Epithelial cell of esophagus (primary cell): ENCODE measurements around the gene NHP2.

ENCODE experiments used
- DNase-seq: peaks from one replicate; pipeline ENCODE4 v3.0.0; 2010; ENCODE audit warnings: low read depth
- H3K4me3 ChIP-seq: 2 replicates; pipeline ENCODE4 v1.5.1; 2011; ENCODE audit warnings: mild to moderate bottlenecking, low read length, control low read depth
- CTCF ChIP-seq: IDR thresholded peaks from 2 replicates; pipeline ENCODE4 v1.5.1; 2011; ENCODE audit warnings: low read depth, mild to moderate bottlenecking, low read length, control low read depth, inconsistent platforms; ENCODE audit not compliant: insufficient read depth; ENCODE audit errors: missing control alignments

NHP2 gene

GRCh38 chr5:178117923-178118701, 35.6 kb downstream of the NHP2 start:
- no peak for TF ChIP-seq CTCF
- H3K4me3 ChIP-seq: no peak overlapping the region
- DNase-seq: no peak

- DNase-seq: no peak
- no peak overlapping the region for H3K4me3 ChIP-seq
- no peak for TF ChIP-seq CTCF
These were observed 37.4 kb downstream of the NHP2 start for GRCh38 chr5:178116143-178116885.

- DNase-seq: no peak
- H3K4me3 ChIP-seq: no peak overlapping the region
- TF ChIP-seq CTCF: no peak
These were observed 37.9 kb downstream of the NHP2 start for GRCh38 chr5:178115814-178116142.

GRCh38 chr5:178115136-178115813, 38.4 kb downstream of the NHP2 start:
- no peak for DNase-seq
- H3K4me3 ChIP-seq: no peak overlapping the region

GRCh38 chr5:178114325-178115135, 39.2 kb downstream of the NHP2 start:
- DNase-seq: no peak
- H3K4me3 ChIP-seq: peak overlapping the region; percentile 37
- no peak for TF ChIP-seq CTCF

More at GRCh38 chr5:178115136-178115813, 38.4 kb downstream of the NHP2 start:
- no peak for TF ChIP-seq CTCF

GRCh38 chr5:178113841-178114324, 39.8 kb downstream of the NHP2 start:
- H3K4me3 ChIP-seq: peak overlapping the region; percentile 37
- no peak for TF ChIP-seq CTCF
- no peak for DNase-seq
